Ishikawa (cell line): Measurements from ENCODE around the gene CWC27.

Source experiments
- EP300 ChIP-seq: IDR thresholded peaks from 2 replicates; pipeline ENCODE4 v1.6.1; 2012; ENCODE audit warnings: borderline replicate concordance
- NFIC ChIP-seq: IDR thresholded peaks from 2 replicates; pipeline ENCODE4 v1.6.1; 2012
- TAF1 ChIP-seq: IDR thresholded peaks from 2 replicates; pipeline ENCODE4 v1.6.1; 2012; ENCODE audit warnings: low read depth, mild to moderate bottlenecking
- YY1 ChIP-seq: IDR thresholded peaks from 2 replicates; pipeline ENCODE4 v1.6.1; 2012; ENCODE audit warnings: low read depth
- ZBTB7A ChIP-seq: IDR thresholded peaks from 2 replicates; pipeline ENCODE4 v1.6.1; 2012; ENCODE audit warnings: low read depth
- TF ChIP-seq, protein P1 (sequence below): IDR thresholded peaks from 2 replicates; pipeline ENCODE4 v1.6.1; 2012
- TF ChIP-seq, protein P2 (sequence below): IDR thresholded peaks from 2 replicates; pipeline ENCODE4 v1.6.1; 2012; ENCODE audit warnings: low read depth, mild to moderate bottlenecking

DNA sequence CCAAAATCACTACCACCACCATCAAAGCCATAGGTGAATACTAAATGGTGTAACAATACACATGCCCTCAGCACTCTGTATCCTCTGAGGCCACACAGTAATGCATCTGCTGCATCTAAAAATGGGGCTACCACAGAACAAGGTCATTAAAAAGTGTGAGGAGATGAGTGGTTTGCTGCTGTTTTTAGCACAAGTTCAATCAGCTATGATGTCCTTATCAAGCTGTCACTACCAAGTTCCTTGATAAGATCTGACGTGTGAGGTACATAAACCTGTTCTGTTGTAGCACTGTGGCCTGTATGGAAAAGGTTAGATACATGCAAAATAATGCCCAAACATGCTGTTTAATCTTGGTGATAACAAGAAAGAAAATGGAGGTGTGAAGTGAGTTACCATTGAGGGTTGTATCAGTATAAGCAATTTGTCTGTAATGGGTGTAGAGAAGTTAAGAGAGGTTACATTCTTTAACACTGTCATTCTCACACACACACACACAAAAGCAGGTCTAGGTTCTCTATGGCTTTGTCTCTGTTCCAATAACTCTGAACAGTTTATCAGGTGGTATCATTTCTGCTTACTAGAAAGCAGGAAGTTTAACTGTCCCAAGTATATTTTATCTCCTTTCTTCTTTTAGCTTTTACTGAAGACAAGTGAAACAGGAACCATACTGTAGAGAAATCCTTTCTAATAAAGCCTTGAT lies 252.9 kb downstream of the CWC27 start:
- TF ChIP-seq YY1 (no peak), EP300 (no peak), ZBTB7A (no peak), TAF1 (no peak), NFIC (no peak)
- TF ChIP-seq, protein P1, sequence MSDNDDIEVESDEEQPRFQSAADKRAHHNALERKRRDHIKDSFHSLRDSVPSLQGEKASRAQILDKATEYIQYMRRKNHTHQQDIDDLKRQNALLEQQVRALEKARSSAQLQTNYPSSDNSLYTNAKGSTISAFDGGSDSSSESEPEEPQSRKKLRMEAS: no peak
- TF ChIP-seq, protein P2, sequence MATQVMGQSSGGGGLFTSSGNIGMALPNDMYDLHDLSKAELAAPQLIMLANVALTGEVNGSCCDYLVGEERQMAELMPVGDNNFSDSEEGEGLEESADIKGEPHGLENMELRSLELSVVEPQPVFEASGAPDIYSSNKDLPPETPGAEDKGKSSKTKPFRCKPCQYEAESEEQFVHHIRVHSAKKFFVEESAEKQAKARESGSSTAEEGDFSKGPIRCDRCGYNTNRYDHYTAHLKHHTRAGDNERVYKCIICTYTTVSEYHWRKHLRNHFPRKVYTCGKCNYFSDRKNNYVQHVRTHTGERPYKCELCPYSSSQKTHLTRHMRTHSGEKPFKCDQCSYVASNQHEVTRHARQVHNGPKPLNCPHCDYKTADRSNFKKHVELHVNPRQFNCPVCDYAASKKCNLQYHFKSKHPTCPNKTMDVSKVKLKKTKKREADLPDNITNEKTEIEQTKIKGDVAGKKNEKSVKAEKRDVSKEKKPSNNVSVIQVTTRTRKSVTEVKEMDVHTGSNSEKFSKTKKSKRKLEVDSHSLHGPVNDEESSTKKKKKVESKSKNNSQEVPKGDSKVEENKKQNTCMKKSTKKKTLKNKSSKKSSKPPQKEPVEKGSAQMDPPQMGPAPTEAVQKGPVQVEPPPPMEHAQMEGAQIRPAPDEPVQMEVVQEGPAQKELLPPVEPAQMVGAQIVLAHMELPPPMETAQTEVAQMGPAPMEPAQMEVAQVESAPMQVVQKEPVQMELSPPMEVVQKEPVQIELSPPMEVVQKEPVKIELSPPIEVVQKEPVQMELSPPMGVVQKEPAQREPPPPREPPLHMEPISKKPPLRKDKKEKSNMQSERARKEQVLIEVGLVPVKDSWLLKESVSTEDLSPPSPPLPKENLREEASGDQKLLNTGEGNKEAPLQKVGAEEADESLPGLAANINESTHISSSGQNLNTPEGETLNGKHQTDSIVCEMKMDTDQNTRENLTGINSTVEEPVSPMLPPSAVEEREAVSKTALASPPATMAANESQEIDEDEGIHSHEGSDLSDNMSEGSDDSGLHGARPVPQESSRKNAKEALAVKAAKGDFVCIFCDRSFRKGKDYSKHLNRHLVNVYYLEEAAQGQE: no peak
